ENCODE data around the gene MYH8.

MYH8 gene

GRCh38 chr17:10372906-10373305 lies 48.8 kb downstream of the MYH8 start, which contains the start of gene MYH13:
MYH13 (minus strand) TSS chr17:10373006; CDS start chr17:10364530, 8,476 bp downstream.
- no peak for DNase-seq (ENCODE audit: low read depth in 1 of 2, low spot score in 1 of 2)
- H3K27ac ChIP-seq (replicated peaks): no peak within 1 kb of the TSS
- TF ChIP-seq POLR2AphosphoS5 (IDR thresholded peaks at IDR 0.05; ENCODE audit: low read depth) (no peak), REST (IDR thresholded peaks at IDR 0.05; ENCODE audit: insufficient replicate concordance, low read depth) (no peak), CTCF (IDR thresholded peaks at IDR 0.05; ENCODE audit: insufficient read depth, low read length) (no peak), GABPA (IDR thresholded peaks at IDR 0.05; ENCODE audit: low read depth) (no peak), SPI1 (IDR thresholded peaks at IDR 0.05; ENCODE audit: borderline replicate concordance, low read depth) (no peak)

GRCh38 chr17:10370016-10370608 lies 51.6 kb downstream of the MYH8 start:
- Histone ChIP-seq H3K27ac (replicated peaks) (no peak overlapping the region), H3K4me3 (replicated peaks; ENCODE audit: insufficient read depth, low read length) (no peak overlapping the region), H3K27me3 (ENCODE audit: insufficient read depth, poor library complexity, severe bottlenecking) (no peaks in the 10 kb centered on the region)
- no peak for TF ChIP-seq SPI1 (IDR thresholded peaks at IDR 0.05; ENCODE audit: borderline replicate concordance, low read depth)
- no peak for DNase-seq (ENCODE audit: low read depth in 1 of 2, low spot score in 1 of 2)

More at GRCh38 chr17:10372906-10373305, 48.8 kb downstream of the MYH8 start, which contains the start of gene MYH13:
- Histone ChIP-seq H3K4me3 (replicated peaks; ENCODE audit: insufficient read depth, low read length) (no peak within 1 kb of the TSS), H3K27me3 (ENCODE audit: insufficient read depth, poor library complexity, severe bottlenecking) (no peaks in the 10 kb centered on the region)

GRCh38 chr17:10369239-10369638 lies 52.5 kb downstream of the MYH8 start:
- no peak overlapping the region for H3K27ac ChIP-seq (replicated peaks)
- TF ChIP-seq POLR2AphosphoS5 (IDR thresholded peaks at IDR 0.05; ENCODE audit: low read depth) (no peak), SPI1 (IDR thresholded peaks at IDR 0.05; ENCODE audit: borderline replicate concordance, low read depth) (no peak), CTCF (IDR thresholded peaks at IDR 0.05; ENCODE audit: insufficient read depth, low read length) (no peak), REST (IDR thresholded peaks at IDR 0.05; ENCODE audit: insufficient replicate concordance, low read depth) (no peak), GABPA (IDR thresholded peaks at IDR 0.05; ENCODE audit: low read depth) (no peak)
- DNase-seq (ENCODE audit: low read depth in 1 of 2, low spot score in 1 of 2): no peak
- no peaks in the 10 kb centered on the region for H3K27me3 ChIP-seq (ENCODE audit: insufficient read depth, poor library complexity, severe bottlenecking)
- H3K4me3 ChIP-seq (replicated peaks; ENCODE audit: insufficient read depth, low read length): no peak overlapping the region

- TF ChIP-seq SPI1 (IDR thresholded peaks at IDR 0.05; ENCODE audit: borderline replicate concordance, low read depth): no peak
- TF ChIP-seq POLR2AphosphoS5 (IDR thresholded peaks at IDR 0.05; ENCODE audit: low read depth): no peak
- TF ChIP-seq REST (IDR thresholded peaks at IDR 0.05; ENCODE audit: insufficient replicate concordance, low read depth): no peak
- no peak for TF ChIP-seq CTCF (IDR thresholded peaks at IDR 0.05; ENCODE audit: insufficient read depth, low read length)
- no peak for TF ChIP-seq GABPA (IDR thresholded peaks at IDR 0.05; ENCODE audit: low read depth)
- H3K27me3 ChIP-seq (ENCODE audit: insufficient read depth, poor library complexity, severe bottlenecking): no peaks in the 10 kb centered on the region
- DNase-seq (ENCODE audit: low read depth in 1 of 2, low spot score in 1 of 2): no peak
- H3K27ac ChIP-seq (replicated peaks): no peak overlapping the region
- no peak overlapping the region for H3K4me3 ChIP-seq (replicated peaks; ENCODE audit: insufficient read depth, low read length)
These were observed 53.2 kb downstream of the MYH8 start for GRCh38 chr17:10368561-10368960.

Data from HL-60 (cell line).